Liver (tissue), 2 donors: ENCODE results near the gene KIAA1191.

ENCODE experiments used
- CTCF ChIP-seq: fragments of 150-350 bp; IDR thresholded peaks from 2 replicates; pipeline ENCODE4 v1.5.1; 2017; ENCODE audit warnings: improper control_type of control experiment, low read depth, low read length; ENCODE audit not compliant: missing input control
- REST ChIP-seq: IDR thresholded peaks from 2 replicates; pipeline ENCODE4 v1.6.1; 2016; ENCODE audit warnings: antibody characterized with exemption, mild to moderate bottlenecking
- ZBTB33 ChIP-seq: IDR thresholded peaks from 2 replicates; pipeline ENCODE4 v1.6.1; 2016; ENCODE audit warnings: antibody characterized with exemption
- donor health status: healthy.

- TF ChIP-seq REST (peak; percentile 93), CTCF (peak; percentile 2), ZBTB33 (peak; percentile 98)
These were observed 27.0 kb upstream of the KIAA1191 start, which contains the start of the genes HIGD2A and NOP16 for GRCh38 chr5:176388444-176389134.
